Ectodermal cell (in vitro differentiated cells): ENCODE measurements around the gene DLK2.
"Not testable (repeated sequence)": the region's sequence is repeated elsewhere in the genome, so short reads cannot be mapped to it uniquely, and the experiment has no call there.

Source experiments
- H3K27ac ChIP-seq: 2 replicates; pipeline ENCODE4 v1.7.0; 2013; ENCODE audit warnings: mild to moderate bottlenecking, low read depth, low read length; ENCODE audit not compliant: insufficient read depth, poor library complexity, severe bottlenecking
- H3K27me3 ChIP-seq: 2 replicates; pipeline ENCODE4 v1.7.0; 2013; ENCODE audit warnings: mild to moderate bottlenecking, low read length; ENCODE audit not compliant: insufficient read depth, control insufficient read depth, poor library complexity, severe bottlenecking
- H3K36me3 ChIP-seq: one replicate; pipeline ENCODE4 v1.7.0; 2013; ENCODE audit warnings: low read length; ENCODE audit not compliant: control insufficient read depth, insufficient read depth
- H3K4me1 ChIP-seq: one replicate; pipeline ENCODE4 v1.7.0; 2013; ENCODE audit warnings: low read length; ENCODE audit not compliant: control insufficient read depth, insufficient read depth
- H3K4me3 ChIP-seq: 2 replicates; pipeline ENCODE4 v1.7.0; 2013; ENCODE audit warnings: low read depth, low read length, control low read depth; ENCODE audit not compliant: insufficient read depth
- H3K9me3 ChIP-seq: 2 replicates; pipeline ENCODE4 v1.7.0; 2013; ENCODE audit warnings: mild to moderate bottlenecking, low read length, moderate library complexity; ENCODE audit not compliant: control insufficient read depth
- WGBS, 2 experiments: methylation state at CpG; one replicate each; pipeline ENCODE4 v1.1.7; 2013; ENCODE audit warnings: missing lambda C conversion rate in 2 of 2; 5-methylcytosine and 5-hydroxymethylcytosine counted together

The DLK2 gene

DNA sequence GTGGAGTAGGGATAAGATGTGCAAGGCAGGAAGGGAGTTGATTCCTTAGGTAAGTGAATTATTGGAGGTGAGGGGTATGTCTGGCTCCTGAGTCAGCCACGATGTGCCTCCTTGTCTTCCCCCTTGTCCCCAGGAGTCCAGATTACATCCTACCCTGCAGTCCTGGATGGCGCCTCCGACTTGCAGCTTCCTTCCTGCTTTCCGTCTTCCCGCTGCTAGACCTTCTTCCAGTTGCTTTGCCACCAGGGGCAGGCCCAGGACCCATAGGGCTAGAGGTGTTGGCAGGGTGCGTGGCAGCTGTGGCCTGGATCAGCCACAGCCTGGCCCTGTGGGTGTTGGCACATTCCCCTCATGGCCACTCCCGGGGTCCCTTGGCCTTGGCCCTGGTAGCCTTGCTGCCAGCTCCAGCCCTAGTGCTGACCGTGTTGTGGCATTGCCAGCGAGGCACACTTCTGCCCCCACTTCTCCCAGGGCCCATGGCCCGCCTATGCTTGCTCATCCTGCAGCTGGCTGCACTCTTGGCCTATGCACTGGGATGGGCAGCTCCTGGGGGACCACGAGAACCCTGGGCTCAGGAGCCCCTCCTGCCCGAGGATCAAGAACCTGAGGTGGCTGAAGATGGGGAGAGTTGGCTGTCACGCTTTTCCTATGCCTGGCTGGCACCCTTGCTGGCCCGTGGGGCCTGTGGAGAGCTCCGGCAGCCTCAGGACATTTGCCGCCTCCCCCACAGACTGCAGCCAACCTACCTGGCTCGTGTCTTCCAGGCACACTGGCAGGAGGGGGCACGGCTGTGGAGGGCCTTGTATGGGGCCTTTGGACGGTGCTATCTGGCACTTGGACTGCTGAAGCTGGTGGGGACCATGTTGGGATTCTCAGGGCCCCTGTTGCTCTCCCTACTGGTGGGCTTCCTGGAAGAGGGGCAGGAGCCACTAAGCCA is 23.1 kb downstream of the DLK2 start:
- no peak overlapping the region for H3K27ac ChIP-seq
- H3K4me1 ChIP-seq = peaks cover 10% of the 10 kb centered on the region
- no peaks in the 10 kb centered on the region for H3K27me3 ChIP-seq
- H3K36me3 ChIP-seq = no peaks in the 10 kb centered on the region
- H3K4me3 ChIP-seq = no peak overlapping the region
- H3K9me3 ChIP-seq = no peaks in the 10 kb centered on the region
- WGBS, 2 experiments = 95% methylated on average over 19 of the region's 19 CpGs

GRCh38 chr6:43428874-43429273 is 26.5 kb downstream of the DLK2 start:
- no peaks in the 10 kb centered on the region for H3K36me3 ChIP-seq
- WGBS, 2 experiments = 90 to 95% methylated on average over 3 of the region's 3 CpGs
- no peak overlapping the region for H3K27ac ChIP-seq
- no peaks in the 10 kb centered on the region for H3K27me3 ChIP-seq
- peak overlapping the region; percentile 95 for H3K4me3 ChIP-seq
- H3K9me3 ChIP-seq = no peaks in the 10 kb centered on the region
- peaks cover 10% of the 10 kb centered on the region for H3K4me1 ChIP-seq

DNA sequence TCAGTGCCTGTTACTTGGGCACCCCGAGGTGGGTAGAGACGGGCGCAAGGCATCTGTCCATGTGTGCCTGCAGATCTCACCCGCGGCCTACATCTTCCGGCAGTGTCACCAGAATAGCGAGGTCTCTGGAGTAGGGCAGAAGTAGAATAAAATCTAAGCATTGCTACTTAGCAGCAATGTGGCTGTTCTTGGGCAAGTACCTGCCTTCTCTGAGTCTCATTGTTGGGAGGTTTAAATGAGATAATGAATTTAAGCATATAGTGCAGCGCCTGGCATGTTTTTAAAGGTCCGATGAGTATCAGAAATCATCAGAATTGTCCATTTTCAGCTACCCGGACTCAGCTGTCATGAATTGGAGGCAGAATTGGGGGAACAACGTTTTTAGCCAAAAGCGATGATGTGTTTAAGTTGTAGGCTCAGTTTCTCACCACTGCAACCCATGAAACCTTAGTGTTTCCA is 27.2 kb downstream of the DLK2 start:
- Histone ChIP-seq H3K27me3 (no peaks in the 10 kb centered on the region), H3K9me3 (no peaks in the 10 kb centered on the region), H3K36me3 (no peaks in the 10 kb centered on the region), H3K4me1 (peaks cover 10% of the 10 kb centered on the region), H3K27ac (no peak overlapping the region), H3K4me3 (peak overlapping the region; percentile 95)
- 25 to 30% methylated on average over 12 of the region's 12 CpGs for WGBS, 2 experiments

DNA sequence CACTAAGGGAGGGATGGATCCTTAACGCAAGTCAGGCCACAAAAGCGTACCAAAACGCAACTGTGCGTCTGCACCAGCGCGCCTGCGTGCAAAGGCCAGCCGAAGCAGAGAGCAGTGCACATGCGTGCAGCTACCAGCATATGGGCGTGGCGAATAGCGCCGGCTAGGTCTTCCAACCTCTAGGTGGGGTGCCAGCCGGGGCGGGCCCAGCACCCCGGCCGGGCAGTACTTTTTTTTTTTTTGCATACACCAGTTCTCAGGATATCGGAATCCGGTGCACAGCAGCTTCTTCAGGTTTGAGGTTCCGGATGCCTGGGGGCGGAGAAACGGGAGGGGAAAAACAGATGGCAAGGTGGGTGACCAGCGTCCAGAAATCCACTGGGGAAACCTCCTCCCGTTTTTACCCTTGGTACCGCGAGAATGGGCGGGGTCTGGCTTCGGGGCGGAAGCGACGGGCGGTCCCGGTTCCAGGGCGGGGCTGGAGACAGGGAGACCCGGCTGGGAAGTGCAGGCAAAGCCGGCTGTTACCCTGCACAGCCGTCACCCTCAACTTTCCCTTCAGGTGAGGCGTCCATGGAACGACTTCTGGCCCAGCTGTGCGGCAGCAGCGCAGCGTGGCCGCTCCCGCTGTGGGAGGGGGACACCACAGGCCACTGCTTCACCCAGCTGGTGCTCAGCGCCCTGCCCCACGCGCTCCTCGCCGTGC is 27.8 kb downstream of the DLK2 start, which contains the start of gene ABCC10:
TSS of gene ABCC10 (plus strand) at position 136 of the 706 bp plus-strand sequence. CDS start at position 574, 438 bp downstream.
- Histone ChIP-seq H3K36me3 (no peaks in the 10 kb centered on the region), H3K9me3 (no peaks in the 10 kb centered on the region), H3K27ac (peak within 1 kb of the TSS; percentile 76), H3K4me1 (peaks cover 10% of the 10 kb centered on the region), H3K27me3 (no peaks in the 10 kb centered on the region), H3K4me3 (peak within 1 kb of the TSS; percentile 95)
- 1% methylated on average over 49 of the region's 49 CpGs for whole genome bisulfite sequencing, 2 experiments

- WGBS, 2 experiments = 79 to 80% methylated on average over 23 of the region's 23 CpGs
- no peaks in the 10 kb centered on the region for H3K27me3 ChIP-seq
- no peaks in the 10 kb centered on the region for H3K9me3 ChIP-seq
- H3K4me3 ChIP-seq = peak overlapping the region; percentile 95
- no peaks in the 10 kb centered on the region for H3K36me3 ChIP-seq
- H3K27ac ChIP-seq = no peak overlapping the region
- peaks cover 10% of the 10 kb centered on the region for H3K4me1 ChIP-seq
Measured at GRCh38 chr6:43426928-43427405, 28.4 kb downstream of the DLK2 start.

- 95 to 96% methylated on average over 26 to 33 of the region's 33 CpGs for WGBS, 2 experiments
- not testable (repeated sequence) for H3K4me3 ChIP-seq, H3K9me3 ChIP-seq, H3K27ac ChIP-seq, H3K4me1 ChIP-seq, H3K27me3 ChIP-seq, H3K36me3 ChIP-seq
Measured at GRCh38 chr6:43425083-43425482, 30.3 kb downstream of the DLK2 start.

- Histone ChIP-seq H3K4me1 (no peaks in the 10 kb centered on the region), H3K36me3 (no peaks in the 10 kb centered on the region), H3K27ac (no peak overlapping the region), H3K27me3 (peaks cover 5% of the 10 kb centered on the region), H3K4me3 (no peak overlapping the region), H3K9me3 (no peaks in the 10 kb centered on the region)
- WGBS, 2 experiments = 91 to 93% methylated on average over 3 of the region's 3 CpGs
Measured at GRCh38 chr6:43421831-43422230, 33.5 kb downstream of the DLK2 start.

DNA sequence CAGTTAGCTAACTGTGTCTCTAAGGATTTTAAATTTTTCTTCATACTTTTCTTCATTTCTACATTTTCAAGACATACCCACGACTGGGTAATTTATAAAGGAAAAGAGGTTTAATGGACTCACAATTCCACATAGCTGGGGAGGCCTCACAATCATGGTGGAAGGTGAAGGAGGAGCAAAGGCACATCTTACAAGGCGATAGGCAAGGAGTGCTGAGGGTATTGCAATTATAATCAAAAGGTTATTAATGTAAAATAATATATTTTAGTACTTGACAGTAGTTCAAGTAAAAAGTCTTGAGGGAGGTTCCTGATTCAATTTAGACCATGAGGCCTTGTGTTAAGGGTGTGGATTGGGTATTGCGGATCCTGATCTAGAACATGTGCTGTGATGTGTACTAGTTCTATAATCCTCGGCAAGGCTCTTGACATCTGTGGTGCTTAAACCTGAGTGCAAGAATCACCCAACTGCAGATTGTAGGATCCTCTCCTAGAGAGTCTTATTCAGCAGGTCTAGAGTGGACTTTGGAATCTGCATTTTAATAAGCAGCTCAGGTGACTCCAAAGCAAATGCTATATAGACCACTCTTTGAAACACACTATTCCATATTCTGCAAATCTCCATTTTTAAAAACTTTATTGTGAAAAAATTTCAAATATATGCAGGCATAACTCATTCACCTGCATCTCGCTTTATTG is 35.2 kb downstream of the DLK2 start:
- Histone ChIP-seq H3K27ac (no peak overlapping the region), H3K4me3 (no peak overlapping the region), H3K4me1 (no peaks in the 10 kb centered on the region), H3K36me3 (no peaks in the 10 kb centered on the region), H3K27me3 (peaks cover 5% of the 10 kb centered on the region), H3K9me3 (no peaks in the 10 kb centered on the region)
- WGBS, 2 experiments = 71 to 85% methylated on average over 4 to 5 of the region's 5 CpGs

DNA sequence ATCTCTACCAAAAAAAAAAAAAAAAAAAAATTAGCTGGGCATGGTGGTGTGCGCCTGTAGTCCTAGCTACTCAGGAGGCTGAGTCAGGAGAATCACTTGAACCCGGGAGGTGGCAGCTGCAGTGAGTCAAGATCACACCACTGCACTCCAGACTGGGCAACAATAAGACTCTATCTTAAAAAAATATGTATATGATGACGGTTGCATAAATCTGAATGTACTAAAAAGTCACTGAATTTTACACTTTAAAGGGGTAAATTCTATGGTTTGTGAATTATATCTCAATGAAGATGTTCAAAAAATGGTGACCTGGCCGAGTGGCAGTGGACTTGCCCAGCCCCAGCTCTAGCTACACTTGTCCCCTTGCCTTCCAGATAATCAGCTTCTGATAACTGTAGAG is 38.4 kb downstream of the DLK2 start:
- no peak overlapping the region for H3K4me3 ChIP-seq
- peaks cover 5% of the 10 kb centered on the region for H3K27me3 ChIP-seq
- no peaks in the 10 kb centered on the region for H3K36me3 ChIP-seq
- 82 to 89% methylated on average over 4 of the region's 4 CpGs for WGBS, 2 experiments
- no peaks in the 10 kb centered on the region for H3K4me1 ChIP-seq
- no peaks in the 10 kb centered on the region for H3K9me3 ChIP-seq
- H3K27ac ChIP-seq = no peak overlapping the region
